NT2/D1 (cell line): Measurements from ENCODE around the gene ST3GAL4.

Source experiments
- SUZ12 ChIP-seq: IDR thresholded peaks from 2 replicates; pipeline ENCODE4 v1.6.1; 2011; ENCODE audit not compliant: insufficient read length, insufficient read depth; ENCODE audit errors: extremely low read depth
- ZNF274 ChIP-seq: IDR thresholded peaks from 2 replicates; pipeline ENCODE4 v1.6.1; 2011; ENCODE audit warnings: mild to moderate bottlenecking, low read depth, low read length

DNA sequence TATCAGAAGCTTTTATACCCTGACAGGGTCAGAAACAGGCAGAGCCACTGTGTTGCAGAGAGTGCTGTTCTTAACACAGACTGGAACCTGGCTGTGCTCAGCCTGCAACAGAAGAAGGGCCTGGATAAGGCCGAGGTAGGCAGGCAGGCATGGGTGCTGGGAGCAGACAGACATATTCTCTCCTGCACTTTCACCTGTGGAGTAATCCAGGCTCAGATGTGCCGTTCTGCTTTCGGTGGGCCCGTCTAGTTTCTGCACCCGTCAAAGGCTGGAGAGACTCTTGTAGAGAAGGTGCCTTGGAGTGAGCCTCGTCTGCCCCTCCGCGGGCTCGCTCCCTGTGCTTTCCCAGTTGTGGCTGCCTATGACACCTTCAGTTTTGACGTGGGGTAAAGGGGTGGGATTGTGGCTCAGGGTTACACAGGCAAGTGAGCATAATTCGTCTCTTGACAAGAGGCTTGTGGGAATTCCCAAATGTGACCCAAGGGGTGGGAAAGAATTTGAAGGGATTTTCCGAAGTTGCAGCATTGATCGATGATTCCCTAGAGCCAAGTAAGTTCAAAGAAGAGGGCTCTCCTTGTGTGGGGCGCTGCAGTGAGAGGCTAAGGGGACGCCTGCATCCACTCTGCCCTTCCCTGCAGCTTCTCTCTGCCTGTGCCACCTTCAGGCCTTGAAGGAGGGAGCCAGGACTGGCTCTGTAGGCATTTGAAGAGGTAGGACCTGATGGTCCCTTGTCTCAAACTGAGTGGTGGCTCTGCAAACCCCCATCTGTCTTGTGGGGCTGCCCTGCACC lies 16.2 kb upstream of the ST3GAL4 start:
- no peak for TF ChIP-seq SUZ12
- TF ChIP-seq ZNF274: no peak
